Measurements from ENCODE around the gene PTPRM.

PTPRM gene

GRCh38 chr18:7532942-7533341, 34.2 kb upstream of the PTPRM start:
- Histone ChIP-seq H3K27me3 (ENCODE audit: insufficient read depth, low read length, poor library complexity) (no peaks in the 10 kb centered on the region), H3K4me1 (ENCODE audit: insufficient read depth, low read length) (no peaks in the 10 kb centered on the region), H2AFZ (ENCODE audit: low read depth, low read length) (no peak overlapping the region), H3K9me3 (ENCODE audit: insufficient read depth, low read length, severe bottlenecking) (no peaks in the 10 kb centered on the region), H3K9ac (ENCODE audit: low read depth, low read length) (no peak overlapping the region), H3K27ac (ENCODE audit: low read length) (no peak overlapping the region), H3K79me2 (ENCODE audit: insufficient read depth, low read length) (no peaks in the 10 kb centered on the region), H3K4me2 (ENCODE audit: insufficient read depth, low read length) (no peak overlapping the region), H4K20me1 (ENCODE audit: insufficient read depth, low read length) (no peaks in the 10 kb centered on the region), H3K4me3 (ENCODE audit: low read depth in 1 of 2, low read length in 2 of 2) (no peak overlapping the region), H3K36me3 (ENCODE audit: insufficient read depth, low read length) (no peaks in the 10 kb centered on the region)
- TF ChIP-seq CTCF (IDR thresholded peaks at IDR 0.05; ENCODE audit: borderline replicate concordance, extremely low read depth, low read length, poor library complexity, severe bottlenecking), result no peak
- no peak for TF ChIP-seq EZH2 (IDR thresholded peaks at IDR 0.05; ENCODE audit: borderline replicate concordance, low read depth, low read length, severe bottlenecking)
- no peak for DNase-seq
- ATAC-seq (ENCODE audit: insufficient read depth, low read depth), result no peak

GRCh38 chr18:7535436-7536205, 31.5 kb upstream of the PTPRM start:
- ATAC-seq (ENCODE audit: insufficient read depth, low read depth), result no peak
- Histone ChIP-seq H3K79me2 (ENCODE audit: insufficient read depth, low read length) (no peaks in the 10 kb centered on the region), H3K27ac (ENCODE audit: low read length) (no peak overlapping the region), H3K4me1 (ENCODE audit: insufficient read depth, low read length) (no peaks in the 10 kb centered on the region), H3K9me3 (ENCODE audit: insufficient read depth, low read length, severe bottlenecking) (no peaks in the 10 kb centered on the region), H2AFZ (ENCODE audit: low read depth, low read length) (no peak overlapping the region), H3K36me3 (ENCODE audit: insufficient read depth, low read length) (no peaks in the 10 kb centered on the region), H3K4me2 (ENCODE audit: insufficient read depth, low read length) (no peak overlapping the region), H4K20me1 (ENCODE audit: insufficient read depth, low read length) (no peaks in the 10 kb centered on the region), H3K27me3 (ENCODE audit: insufficient read depth, low read length, poor library complexity) (no peaks in the 10 kb centered on the region), H3K4me3 (ENCODE audit: low read depth in 1 of 2, low read length in 2 of 2) (no peak overlapping the region), H3K9ac (ENCODE audit: low read depth, low read length) (no peak overlapping the region)
- no peak for DNase-seq
- TF ChIP-seq CTCF (IDR thresholded peaks at IDR 0.05; ENCODE audit: borderline replicate concordance, extremely low read depth, low read length, poor library complexity, severe bottlenecking) (no peak), EZH2 (IDR thresholded peaks at IDR 0.05; ENCODE audit: borderline replicate concordance, low read depth, low read length, severe bottlenecking) (no peak)

GRCh38 chr18:7537145-7537544, 30.0 kb upstream of the PTPRM start:
- Histone ChIP-seq H3K9ac (ENCODE audit: low read depth, low read length) (no peak overlapping the region), H3K27ac (ENCODE audit: low read length) (no peak overlapping the region), H2AFZ (ENCODE audit: low read depth, low read length) (no peak overlapping the region), H4K20me1 (ENCODE audit: insufficient read depth, low read length) (no peaks in the 10 kb centered on the region), H3K27me3 (ENCODE audit: insufficient read depth, low read length, poor library complexity) (no peaks in the 10 kb centered on the region), H3K4me2 (ENCODE audit: insufficient read depth, low read length) (no peak overlapping the region), H3K9me3 (ENCODE audit: insufficient read depth, low read length, severe bottlenecking) (no peaks in the 10 kb centered on the region), H3K79me2 (ENCODE audit: insufficient read depth, low read length) (no peaks in the 10 kb centered on the region), H3K36me3 (ENCODE audit: insufficient read depth, low read length) (no peaks in the 10 kb centered on the region), H3K4me3 (ENCODE audit: low read depth in 1 of 2, low read length in 2 of 2) (no peak overlapping the region), H3K4me1 (ENCODE audit: insufficient read depth, low read length) (no peaks in the 10 kb centered on the region)
- TF ChIP-seq EZH2 (IDR thresholded peaks at IDR 0.05; ENCODE audit: borderline replicate concordance, low read depth, low read length, severe bottlenecking) (no peak), CTCF (IDR thresholded peaks at IDR 0.05; ENCODE audit: borderline replicate concordance, extremely low read depth, low read length, poor library complexity, severe bottlenecking) (no peak)
- DNase-seq (no peak), ATAC-seq (ENCODE audit: insufficient read depth, low read depth) (no peak)

Data from DND-41 (cell line).